KOPT-K1 (cell line): ENCODE data around the gene CHRNA7.
"Not testable (repeated sequence)": the region's sequence is repeated elsewhere in the genome, so short reads cannot be mapped to it uniquely, and the experiment has no call there.

Experiments used
- H3K27ac ChIP-seq: fragments of 200-600 bp; sonication (generic); 2 replicates; pipeline ENCODE4 v1.5.1; 2016; ENCODE audit warnings: antibody characterized with exemption, mild to moderate bottlenecking, low read depth, low read length; ENCODE audit not compliant: poor library complexity, severe bottlenecking
- H3K36me3 ChIP-seq: fragments of 200-600 bp; sonication (generic); 2 replicates; pipeline ENCODE4 v1.5.1; 2017; ENCODE audit warnings: antibody characterized with exemption, mild to moderate bottlenecking, low read length, moderate library complexity; ENCODE audit not compliant: insufficient read depth
- H3K9me3 ChIP-seq: fragments of 200-600 bp; sonication (generic); 2 replicates; pipeline ENCODE4 v1.5.1; 2017; ENCODE audit warnings: antibody characterized with exemption, low read length, mild to moderate bottlenecking; ENCODE audit not compliant: insufficient read depth, poor library complexity, severe bottlenecking

CHRNA7 gene

DNA sequence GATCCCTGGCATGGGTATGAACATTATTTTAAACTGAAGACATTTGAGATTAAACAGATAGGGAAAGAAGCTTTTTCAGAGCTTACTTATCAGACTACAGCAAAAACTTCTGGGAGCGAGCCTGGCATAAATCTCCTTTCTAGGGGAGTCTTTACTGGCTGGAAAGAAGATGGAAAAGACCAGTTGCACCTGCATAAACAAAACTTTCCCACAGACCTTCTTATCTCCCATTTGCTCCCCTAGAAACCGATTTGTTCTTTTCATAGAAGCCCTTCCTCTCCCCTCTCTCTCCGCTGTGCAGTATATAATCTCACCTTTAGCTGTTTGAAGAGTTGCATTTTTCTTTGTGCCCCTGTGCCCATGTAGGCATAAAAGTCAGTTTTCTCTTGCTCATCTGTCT, 93.2 kb downstream of the CHRNA7 start:
- Histone ChIP-seq H3K9me3 (no peaks in the 10 kb centered on the region), H3K36me3 (no peaks in the 10 kb centered on the region), H3K27ac (no peak overlapping the region)

DNA sequence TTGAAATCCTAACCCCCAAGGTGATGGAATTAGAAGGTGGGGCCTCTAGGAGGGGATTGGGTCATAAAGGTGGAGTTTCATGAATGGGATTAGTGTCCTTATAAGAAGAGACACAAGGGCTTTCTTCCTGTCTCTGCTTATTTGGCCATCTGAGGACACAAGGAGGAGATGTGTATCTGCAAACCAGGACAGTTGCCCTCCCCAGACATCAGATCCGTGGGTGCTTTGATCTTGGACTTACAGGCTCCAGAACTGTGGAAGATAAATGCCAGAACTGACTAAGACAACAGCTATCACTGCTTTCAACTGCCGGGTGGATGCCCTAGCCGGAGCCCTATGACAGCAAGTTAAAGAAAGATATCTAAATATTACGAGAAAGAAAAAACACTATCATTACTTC, 94.4 kb downstream of the CHRNA7 start:
- Histone ChIP-seq H3K9me3 (no peaks in the 10 kb centered on the region), H3K27ac (no peak overlapping the region)

DNA sequence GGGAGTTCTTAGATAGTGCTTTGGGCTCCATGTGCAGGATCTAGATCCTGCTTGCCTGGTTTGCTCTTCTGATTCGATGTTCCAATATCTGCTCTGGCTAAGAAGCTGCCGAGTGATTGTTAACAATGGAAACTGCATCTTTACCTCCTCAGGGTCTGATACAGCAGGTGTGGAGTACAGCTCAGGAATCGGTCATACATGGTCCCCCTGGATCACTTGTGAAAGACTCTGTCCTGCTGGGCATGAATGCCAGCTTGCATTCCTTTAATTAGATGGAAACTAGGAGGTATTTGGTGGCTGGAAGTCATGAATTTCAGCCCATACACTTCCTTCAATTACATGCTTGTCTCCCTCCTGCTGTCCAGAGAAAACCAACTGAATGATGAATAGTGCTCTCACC, 95.3 kb downstream of the CHRNA7 start:
- H3K9me3 ChIP-seq: no peaks in the 10 kb centered on the region
- H3K36me3 ChIP-seq: no peaks in the 10 kb centered on the region
- no peak overlapping the region for H3K27ac ChIP-seq

More for the DNA sequence above, 94.4 kb downstream of the CHRNA7 start:
- H3K36me3 ChIP-seq: no peaks in the 10 kb centered on the region

DNA sequence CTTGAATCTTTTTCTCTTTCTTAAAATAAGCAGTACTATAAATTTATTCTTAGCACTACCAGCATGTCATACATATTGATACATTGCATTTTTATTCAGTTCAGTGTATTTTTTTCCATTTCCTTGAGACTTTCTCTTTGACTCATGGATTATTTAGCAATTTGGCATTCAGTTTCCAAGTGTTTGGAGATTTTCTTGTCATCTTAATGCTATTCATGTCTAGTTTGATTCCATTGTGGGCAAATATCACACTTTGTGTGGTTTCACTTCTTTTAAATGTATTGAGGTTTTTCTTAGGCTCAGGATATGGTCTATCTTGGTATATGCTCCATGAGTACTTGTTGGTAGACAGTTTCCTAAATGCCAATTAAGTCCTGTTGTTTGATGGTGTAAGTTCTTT, 99.5 kb downstream of the CHRNA7 start:
- Histone ChIP-seq H3K36me3 (no peaks in the 10 kb centered on the region), H3K9me3 (no peaks in the 10 kb centered on the region), H3K27ac (no peak overlapping the region)

DNA sequence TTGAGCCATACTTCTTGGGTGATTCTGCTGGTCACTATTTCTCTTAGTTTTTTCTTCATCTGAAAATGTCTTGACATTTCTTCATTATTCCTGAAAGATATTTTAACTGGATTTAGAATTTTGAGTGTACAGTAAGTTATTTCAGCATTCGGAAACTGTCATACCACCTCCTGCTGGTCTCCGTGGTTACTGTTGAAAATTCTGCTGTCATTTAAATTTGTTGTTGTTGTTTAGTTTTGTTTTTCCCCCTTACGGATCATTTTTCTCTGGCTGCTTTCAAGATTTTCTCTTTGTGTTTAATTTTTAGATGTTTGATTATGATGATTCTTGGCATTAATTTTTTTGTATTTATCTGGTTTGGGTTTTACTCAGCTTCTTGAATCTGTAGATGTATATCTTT, 100.5 kb downstream of the CHRNA7 start:
- Histone ChIP-seq H3K9me3 (no peaks in the 10 kb centered on the region), H3K36me3 (no peaks in the 10 kb centered on the region), H3K27ac (no peak overlapping the region)

DNA sequence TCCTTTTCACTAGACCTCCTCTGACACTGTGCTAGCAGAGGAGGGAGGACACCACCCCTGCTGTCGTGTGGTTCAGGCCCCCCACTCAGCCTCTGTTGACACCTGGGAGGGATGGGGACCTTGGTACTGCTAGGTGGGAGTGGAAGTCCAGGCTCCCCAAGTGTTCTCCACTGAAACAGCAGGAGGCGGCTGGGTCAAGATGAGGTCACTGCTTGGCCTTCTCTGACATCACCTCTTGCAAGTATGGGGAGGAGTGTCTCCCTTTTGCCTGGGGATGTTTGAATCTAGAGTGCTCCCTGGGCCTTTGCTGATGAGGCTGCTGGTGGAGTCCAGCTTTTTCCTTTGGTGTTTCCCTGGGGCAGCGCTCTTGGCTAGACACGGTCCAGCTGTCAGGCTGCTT, 101.5 kb downstream of the CHRNA7 start:
- H3K27ac ChIP-seq: no peak overlapping the region
- H3K36me3 ChIP-seq: no peaks in the 10 kb centered on the region
- no peaks in the 10 kb centered on the region for H3K9me3 ChIP-seq

DNA sequence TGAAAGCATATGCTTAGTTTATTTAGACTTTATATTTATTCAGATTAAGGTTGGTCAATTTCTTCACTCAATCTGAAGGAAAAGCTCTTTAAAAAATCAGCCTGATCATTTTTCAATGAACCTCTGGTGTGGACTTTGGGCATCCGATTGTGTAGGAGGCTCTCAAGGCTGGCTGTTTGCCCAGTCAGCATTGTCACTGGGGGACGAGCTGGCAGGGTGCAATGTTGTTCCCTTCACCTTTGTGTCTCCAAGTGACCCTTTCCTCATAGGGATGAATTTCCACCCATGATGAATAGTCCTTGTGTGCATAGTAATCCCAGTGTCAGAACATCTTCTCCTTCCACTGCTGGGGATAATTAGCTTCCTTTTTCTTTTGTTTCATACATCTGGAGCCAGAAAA, 102.5 kb downstream of the CHRNA7 start:
- H3K9me3 ChIP-seq: no peaks in the 10 kb centered on the region
- no peaks in the 10 kb centered on the region for H3K36me3 ChIP-seq
- no peak overlapping the region for H3K27ac ChIP-seq

DNA sequence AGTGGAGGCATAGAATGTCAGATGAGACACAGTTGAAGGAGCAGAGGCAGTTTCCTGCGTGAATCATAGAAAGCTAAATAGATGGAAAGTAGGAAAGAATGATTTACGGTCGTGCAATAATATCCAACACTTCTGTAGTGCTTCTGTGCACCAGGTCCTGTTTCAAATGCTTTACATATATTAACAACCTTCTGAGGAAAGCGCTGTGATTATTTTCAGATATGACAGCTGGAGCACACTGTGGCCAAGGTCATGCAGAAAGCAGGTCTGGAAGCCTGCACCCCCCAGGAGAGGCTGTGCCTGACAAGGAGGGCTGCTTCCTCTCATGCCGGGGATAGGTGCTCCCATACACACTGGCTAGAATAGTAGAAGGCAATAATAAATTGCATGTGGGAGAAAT, 104.5 kb downstream of the CHRNA7 start:
- H3K27ac ChIP-seq: no peak overlapping the region
- no peaks in the 10 kb centered on the region for H3K36me3 ChIP-seq
- no peaks in the 10 kb centered on the region for H3K9me3 ChIP-seq

DNA sequence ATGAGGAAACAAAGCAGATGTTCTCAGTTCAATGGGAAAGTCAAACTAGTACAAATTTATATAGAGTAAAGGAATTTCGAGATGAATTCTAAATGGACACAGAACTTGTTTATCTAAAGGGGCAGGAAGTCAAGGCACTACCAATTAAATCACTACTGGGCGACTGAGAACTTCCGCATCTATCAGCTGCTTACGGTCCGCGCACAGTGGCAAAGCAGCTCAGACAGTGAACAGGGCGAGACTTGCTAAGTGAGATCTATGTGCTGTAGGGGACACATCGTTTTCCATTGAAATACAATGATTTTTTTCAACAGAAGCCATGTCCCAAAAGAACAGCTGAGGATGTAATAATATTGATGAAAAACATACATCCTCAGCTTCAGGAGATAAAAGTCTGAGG, 105.0 kb downstream of the CHRNA7 start:
- Histone ChIP-seq H3K9me3 (no peaks in the 10 kb centered on the region), H3K27ac (no peak overlapping the region), H3K36me3 (no peaks in the 10 kb centered on the region)

DNA sequence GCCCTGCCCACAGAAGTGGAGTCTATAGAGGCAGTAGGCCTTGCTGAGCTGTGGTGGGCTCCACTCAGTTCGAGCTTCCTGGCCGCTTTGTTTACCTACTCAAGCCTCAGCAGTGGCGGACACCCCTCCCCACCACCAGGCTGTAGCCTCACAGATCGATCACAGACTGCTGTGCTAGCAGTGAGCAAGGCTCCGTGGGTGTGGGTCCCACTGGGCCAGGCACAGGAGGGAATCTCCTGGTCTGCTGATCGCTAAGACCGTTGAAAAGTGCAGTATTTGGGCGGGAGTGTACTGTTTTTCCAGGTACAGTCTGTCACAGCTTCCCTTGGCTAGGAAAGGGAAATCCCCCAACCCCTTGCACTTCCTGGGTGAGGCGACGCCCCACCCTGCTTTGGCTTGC, 115.2 kb downstream of the CHRNA7 start:
- H3K9me3 ChIP-seq, H3K27ac ChIP-seq, H3K36me3 ChIP-seq: not testable (repeated sequence)

DNA sequence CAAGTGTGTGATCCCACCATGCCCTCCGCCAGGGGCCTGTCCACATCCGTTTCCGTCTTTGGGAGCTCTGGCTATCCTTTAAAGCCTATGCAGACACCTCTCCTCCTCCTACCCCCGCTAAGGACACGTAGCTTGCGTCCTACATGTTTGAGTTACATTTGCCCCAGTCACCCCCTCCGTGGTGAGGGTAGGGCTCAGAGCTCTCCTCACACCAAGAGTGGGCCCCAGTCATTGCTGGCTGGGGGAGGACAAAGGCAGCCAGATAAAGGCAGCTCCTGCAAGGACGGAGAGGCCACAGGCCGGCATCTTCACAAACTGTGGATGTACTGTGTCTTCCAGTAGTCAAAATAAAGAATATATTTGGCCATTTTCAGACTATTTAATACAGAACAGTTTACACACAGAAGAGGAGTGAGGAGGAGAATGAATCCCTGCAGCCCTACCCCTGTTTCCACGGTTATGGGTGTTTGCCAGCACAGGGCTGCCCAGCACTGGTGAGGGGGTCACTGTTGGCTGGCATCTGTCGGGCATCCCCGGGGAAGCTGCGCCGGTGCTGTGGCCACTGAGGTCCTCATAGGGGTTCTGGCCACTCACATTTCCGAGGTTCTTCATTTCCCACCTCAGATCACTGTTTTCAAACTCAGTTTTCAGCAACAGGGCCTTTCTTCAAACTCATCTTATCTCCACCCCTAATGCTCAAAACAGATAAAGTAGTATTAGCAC, 118.7 kb downstream of the CHRNA7 start:
- no peaks in the 10 kb centered on the region for H3K36me3 ChIP-seq
- no peak overlapping the region for H3K27ac ChIP-seq
- H3K9me3 ChIP-seq: no peaks in the 10 kb centered on the region

DNA sequence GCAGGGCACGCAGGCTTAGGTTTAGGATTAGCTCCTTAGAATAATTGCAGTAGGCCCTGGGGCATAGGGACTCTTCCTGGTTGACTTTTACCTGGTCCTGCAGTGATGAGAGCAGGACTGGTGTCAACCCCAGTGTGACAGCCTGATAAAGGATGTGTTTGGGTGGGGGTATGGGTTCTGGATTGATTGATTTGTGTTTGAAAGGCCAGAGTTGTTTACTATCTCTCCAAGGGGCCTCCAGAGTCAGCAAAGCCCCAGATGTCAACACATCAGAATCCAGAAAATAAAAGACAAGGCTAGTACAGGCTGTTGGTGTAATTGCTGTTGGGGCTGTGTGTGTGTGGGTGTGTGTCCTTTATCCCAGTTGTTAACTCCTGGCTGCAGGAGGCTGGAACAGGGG, 122.3 kb downstream of the CHRNA7 start:
- Histone ChIP-seq H3K9me3 (no peaks in the 10 kb centered on the region), H3K27ac (no peak overlapping the region), H3K36me3 (no peaks in the 10 kb centered on the region)

DNA sequence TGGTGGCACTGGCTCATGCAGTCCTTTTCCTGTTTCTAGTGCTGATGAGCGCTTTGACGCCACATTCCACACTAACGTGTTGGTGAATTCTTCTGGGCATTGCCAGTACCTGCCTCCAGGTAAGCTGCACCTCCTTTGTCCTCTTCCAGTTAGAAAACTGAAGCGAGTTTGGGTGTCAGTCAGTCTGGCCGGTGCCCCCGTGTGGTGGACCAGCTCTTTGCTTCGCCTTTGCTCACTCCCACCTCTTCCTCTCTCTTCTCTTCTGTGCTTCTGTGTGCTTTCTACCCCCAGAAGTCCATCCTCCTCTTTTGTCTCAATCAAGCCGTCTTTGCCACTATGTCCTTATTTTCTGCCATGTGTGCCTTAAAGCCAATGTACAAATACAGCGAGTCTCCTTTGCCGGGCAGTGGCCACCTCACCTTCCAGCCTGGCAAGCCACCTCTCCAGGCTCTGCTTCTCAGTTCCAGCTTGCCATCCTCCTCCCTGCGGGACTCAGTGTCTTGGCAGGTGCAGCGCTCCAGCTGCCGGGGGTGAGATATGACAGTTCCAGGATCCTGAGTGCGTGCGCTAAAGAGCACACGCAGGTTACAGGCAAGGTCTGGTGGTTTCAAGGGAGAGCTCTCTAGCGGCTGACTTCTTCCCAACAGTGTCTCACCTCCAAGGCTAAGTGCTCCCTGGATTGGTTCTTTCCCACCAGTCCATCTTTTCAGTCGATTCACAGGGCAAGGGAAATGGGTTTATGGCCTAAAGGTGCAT, 123.7 kb downstream of the CHRNA7 start:
- not testable (repeated sequence) for H3K36me3 ChIP-seq, H3K9me3 ChIP-seq, H3K27ac ChIP-seq

DNA sequence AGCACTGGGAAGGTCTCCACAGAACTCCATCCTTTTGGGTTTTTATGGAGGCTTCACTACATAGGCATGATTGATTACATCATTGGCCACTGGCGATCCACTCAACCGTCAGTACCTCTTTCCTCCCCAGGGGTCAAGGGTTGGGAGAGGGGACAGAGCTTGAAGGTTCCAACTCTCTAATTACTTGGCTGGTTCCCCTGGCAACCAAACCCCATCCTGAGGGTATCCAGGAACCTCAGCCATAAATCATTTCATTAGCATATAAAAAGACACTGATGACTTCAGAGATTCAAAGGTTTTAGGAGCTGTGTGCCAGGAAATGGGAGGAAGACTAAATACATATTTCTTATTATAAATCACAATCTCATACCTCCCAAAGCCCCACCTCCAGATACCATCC, 131.8 kb downstream of the CHRNA7 start:
- H3K9me3 ChIP-seq, H3K36me3 ChIP-seq, H3K27ac ChIP-seq: not testable (repeated sequence)

DNA sequence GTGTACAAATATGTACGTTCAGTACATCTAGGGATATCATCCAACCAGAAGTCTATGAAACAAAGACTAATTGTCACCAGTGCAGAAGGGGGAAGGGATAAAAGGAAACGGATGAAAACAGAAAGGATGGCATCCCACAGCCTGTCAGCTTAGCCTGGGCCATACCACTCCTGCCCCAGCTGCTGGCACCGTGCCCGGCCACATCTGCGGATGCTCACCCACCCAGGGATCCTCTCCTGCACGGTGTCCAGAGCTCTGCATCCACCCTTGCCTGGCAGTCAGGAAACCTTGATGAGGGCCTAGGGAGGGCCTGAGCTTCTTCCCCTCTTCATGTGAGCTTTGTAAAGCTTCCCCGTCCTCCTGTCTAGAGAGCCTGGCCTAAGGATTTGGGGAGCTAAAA, 133.8 kb downstream of the CHRNA7 start:
- not testable (repeated sequence) for H3K9me3 ChIP-seq, H3K27ac ChIP-seq, H3K36me3 ChIP-seq

DNA sequence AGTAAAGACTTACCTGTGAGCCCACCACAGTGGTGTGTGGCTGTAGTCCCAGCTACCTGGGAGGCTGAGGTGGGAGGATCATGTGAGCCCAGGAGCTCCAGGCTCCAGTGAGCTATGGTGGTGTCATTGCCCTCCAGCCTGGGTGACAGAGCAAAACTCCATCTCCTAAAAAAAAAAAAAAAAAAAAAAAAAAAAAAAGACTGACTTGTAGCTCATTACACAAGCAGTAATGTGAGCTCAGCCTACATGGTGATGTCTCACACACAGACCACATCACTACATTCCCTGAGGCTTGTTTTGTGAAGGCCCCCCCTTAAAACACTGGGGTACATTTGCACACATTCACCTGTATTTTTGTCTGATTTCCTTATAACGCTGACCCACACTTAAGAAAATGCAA, 134.4 kb downstream of the CHRNA7 start:
- H3K36me3 ChIP-seq, H3K9me3 ChIP-seq, H3K27ac ChIP-seq: not testable (repeated sequence)
